Stomach smooth muscle (tissue), 2 donors: Measurements from ENCODE around the gene CNNM3.

ENCODE experiments used
- H3K27ac ChIP-seq: one replicate; pipeline ENCODE4 v1.7.0; 2013; ENCODE audit warnings: mild to moderate bottlenecking, low read length, inconsistent platforms
- H3K27me3 ChIP-seq, 2 donors: one replicate each; pipeline ENCODE4 v1.7.0; 2013; ENCODE audit warnings: low read length in 2 of 2; ENCODE audit not compliant: insufficient read depth in 2 of 2, control insufficient read depth in 1 of 2
- H3K36me3 ChIP-seq, 2 donors: one replicate each; pipeline ENCODE4 v1.7.0; 2013; ENCODE audit warnings: low read length in 2 of 2; ENCODE audit not compliant: control insufficient read depth in 2 of 2, insufficient read depth in 2 of 2
- H3K4me1 ChIP-seq: one replicate; pipeline ENCODE4 v1.7.0; 2013; ENCODE audit warnings: low read length; ENCODE audit not compliant: control insufficient read depth, insufficient read depth
- H3K4me3 ChIP-seq, 2 donors: one replicate each; pipeline ENCODE4 v1.7.0; 2013; ENCODE audit warnings: low read length in 2 of 2
- H3K9ac ChIP-seq, 2 donors: one replicate each; pipeline ENCODE4 v1.7.0; 2013; ENCODE audit warnings: low read length in 2 of 2, mild to moderate bottlenecking in 1 of 2
- H3K9me3 ChIP-seq, 2 donors: one replicate each; pipeline ENCODE4 v1.7.0; 2013; ENCODE audit warnings: low read length in 2 of 2; ENCODE audit not compliant: control insufficient read depth in 2 of 2
- donor health status: healthy.
- donor health status: Pancreatic carcinoma.

The CNNM3 gene

GRCh38 chr2:96874198-96874831, 58.2 kb downstream of the CNNM3 start:
- Histone ChIP-seq H3K9ac (no peak overlapping the region), H3K4me1 (peaks cover 18% of the 10 kb centered on the region), H3K9me3 (no peaks in the 10 kb centered on the region), H3K27me3 (no peaks in the 10 kb centered on the region), H3K36me3 (no peaks in the 10 kb centered on the region), H3K27ac (peak overlapping the region; percentile 11), H3K4me3 (no peak overlapping the region)

DNA sequence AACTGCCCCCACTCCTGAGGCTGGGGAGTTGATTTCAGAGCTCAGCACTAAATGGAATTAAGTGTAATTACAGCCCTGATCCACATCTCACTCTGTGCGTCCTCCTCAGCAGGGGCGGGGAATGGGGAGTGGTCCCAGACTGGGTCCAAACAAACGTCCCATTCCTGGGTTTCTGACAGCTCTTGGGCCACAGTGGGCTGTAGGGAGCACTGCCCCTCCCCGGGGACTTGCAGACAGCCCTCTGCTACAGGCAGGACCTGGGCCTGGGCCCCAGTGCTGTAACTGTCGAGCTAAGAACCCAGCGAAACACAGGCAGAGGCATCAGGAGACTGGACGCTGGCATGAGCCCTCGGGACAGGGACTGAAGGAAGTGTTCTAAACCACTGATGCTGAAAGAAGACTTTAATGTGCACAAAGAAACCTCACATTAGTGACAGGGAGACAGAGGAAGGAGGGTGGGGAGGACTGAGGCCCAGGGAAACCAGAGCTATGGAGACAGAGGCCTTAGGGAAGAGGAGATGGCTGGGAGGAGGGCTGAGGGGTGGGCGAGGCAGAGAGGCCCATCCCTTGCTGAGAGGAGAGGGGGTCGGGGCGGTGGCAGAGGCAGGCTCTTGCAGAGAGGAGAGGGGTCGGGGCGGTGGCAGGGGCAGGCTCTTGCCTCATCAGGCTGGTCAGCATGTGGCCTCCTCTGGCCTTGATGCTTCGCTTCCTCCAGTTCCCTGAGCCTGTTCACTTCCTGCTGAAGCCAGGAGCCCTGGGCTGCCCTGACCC, 59.6 kb downstream of the CNNM3 start:
- Histone ChIP-seq H3K36me3 (no peaks in the 10 kb centered on the region), H3K27me3 (no peaks in the 10 kb centered on the region), H3K9ac (no peak overlapping the region), H3K27ac (no peak overlapping the region), H3K4me3 (no peak overlapping the region), H3K9me3 (no peaks in the 10 kb centered on the region), H3K4me1 (peaks cover 13% of the 10 kb centered on the region)

GRCh38 chr2:96876269-96877041, 60.4 kb downstream of the CNNM3 start:
- no peak overlapping the region for H3K27ac ChIP-seq
- no peak overlapping the region for H3K9ac ChIP-seq

DNA sequence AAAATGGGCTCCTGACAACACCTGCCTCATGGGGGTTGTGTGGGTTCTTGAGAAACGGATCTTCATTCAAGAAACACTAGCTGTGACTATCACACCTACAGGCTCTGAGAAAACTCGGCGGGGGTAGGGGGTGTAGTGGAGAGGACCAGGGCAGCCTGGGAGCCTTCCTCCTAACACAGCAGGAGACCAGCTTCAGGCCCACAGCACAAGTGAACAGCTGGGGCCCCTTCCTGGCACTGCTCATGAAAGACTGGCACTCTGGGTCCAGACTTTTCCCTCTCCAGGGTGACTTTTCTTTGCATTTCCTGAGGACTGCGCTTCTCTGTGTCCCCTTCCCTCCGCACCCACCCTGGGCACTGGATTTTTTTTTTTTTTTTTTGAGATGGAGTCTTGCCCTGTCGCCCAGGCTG, 61.0 kb downstream of the CNNM3 start:
- H3K9ac ChIP-seq: no peak overlapping the region
- no peak overlapping the region for H3K4me3 ChIP-seq
- no peaks in the 10 kb centered on the region for H3K9me3 ChIP-seq
- H3K27ac ChIP-seq: no peak overlapping the region
- peaks cover 8% of the 10 kb centered on the region for H3K4me1 ChIP-seq
- H3K36me3 ChIP-seq: no peaks in the 10 kb centered on the region
- no peaks in the 10 kb centered on the region for H3K27me3 ChIP-seq

More at GRCh38 chr2:96876269-96877041, 60.4 kb downstream of the CNNM3 start:
- Histone ChIP-seq H3K9me3 (no peaks in the 10 kb centered on the region), H3K36me3 (no peaks in the 10 kb centered on the region), H3K4me3 (no peak overlapping the region), H3K4me1 (peaks cover 6% of the 10 kb centered on the region), H3K27me3 (no peaks in the 10 kb centered on the region)

GRCh38 chr2:96877631-96878092, 61.6 kb downstream of the CNNM3 start:
- Histone ChIP-seq H3K27ac (no peak overlapping the region), H3K4me1 (peaks cover 12% of the 10 kb centered on the region), H3K9me3 (no peaks in the 10 kb centered on the region)

GRCh38 chr2:96878171-96878570, 62.1 kb downstream of the CNNM3 start:
- Histone ChIP-seq H3K9me3 (no peaks in the 10 kb centered on the region), H3K4me1 (peaks cover 12% of the 10 kb centered on the region), H3K27ac (no peak overlapping the region), H3K27me3 (no peaks in the 10 kb centered on the region), H3K36me3 (no peaks in the 10 kb centered on the region), H3K9ac (no peak overlapping the region), H3K4me3 (no peak overlapping the region)

More at GRCh38 chr2:96877631-96878092, 61.6 kb downstream of the CNNM3 start:
- Histone ChIP-seq H3K36me3 (no peaks in the 10 kb centered on the region), H3K27me3 (no peaks in the 10 kb centered on the region), H3K9ac (no peak overlapping the region), H3K4me3 (no peak overlapping the region)

DNA sequence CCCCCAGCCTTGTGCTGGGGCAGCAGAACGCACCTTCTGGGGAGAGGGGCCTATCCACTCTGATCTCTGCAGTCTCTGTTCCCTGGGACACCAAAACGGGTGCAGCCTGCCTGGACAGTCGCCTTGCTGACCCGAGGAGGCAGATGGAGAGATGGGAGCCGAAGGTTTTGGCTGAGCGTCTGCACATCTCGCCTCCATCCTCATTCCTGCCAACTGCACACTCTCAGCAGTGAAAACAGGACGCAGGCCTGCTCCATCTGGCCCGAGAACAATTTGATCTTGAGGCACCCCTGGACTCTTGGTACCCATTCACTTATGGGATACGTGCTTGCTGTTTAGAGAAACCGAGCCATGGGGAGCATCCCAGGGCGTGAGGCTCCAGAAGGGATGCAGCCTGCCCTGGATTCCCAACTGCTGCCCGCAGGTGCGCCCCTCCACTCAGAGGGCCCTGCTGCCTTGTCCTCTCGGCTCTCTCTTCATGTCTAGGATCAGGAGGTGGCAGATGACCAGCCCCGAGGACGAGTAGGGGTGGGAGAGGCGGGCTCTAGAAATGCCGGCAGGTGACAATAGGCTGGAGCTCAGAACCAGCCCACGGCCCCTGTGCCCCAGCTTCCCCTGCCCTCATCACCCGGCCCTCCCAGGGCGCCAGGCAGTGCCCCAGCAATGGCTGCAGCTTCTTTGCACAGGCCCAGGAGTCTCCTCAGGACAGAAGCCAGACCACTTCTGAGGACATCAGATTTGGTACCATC, 62.9 kb downstream of the CNNM3 start:
- H3K4me3 ChIP-seq: no peak overlapping the region
- H3K27me3 ChIP-seq: no peaks in the 10 kb centered on the region
- no peaks in the 10 kb centered on the region for H3K36me3 ChIP-seq
- H3K9me3 ChIP-seq: no peaks in the 10 kb centered on the region
- no peak overlapping the region for H3K27ac ChIP-seq
- no peak overlapping the region for H3K9ac ChIP-seq
- H3K4me1 ChIP-seq: peaks cover 10% of the 10 kb centered on the region

- Histone ChIP-seq H3K36me3 (no peaks in the 10 kb centered on the region), H3K27me3 (no peaks in the 10 kb centered on the region), H3K4me1 (peaks cover 12% of the 10 kb centered on the region), H3K27ac (no peak overlapping the region), H3K9me3 (no peaks in the 10 kb centered on the region), H3K4me3 (no peak overlapping the region), H3K9ac (no peak overlapping the region)
Observed at GRCh38 chr2:96879545-96880040, 63.5 kb downstream of the CNNM3 start.

DNA sequence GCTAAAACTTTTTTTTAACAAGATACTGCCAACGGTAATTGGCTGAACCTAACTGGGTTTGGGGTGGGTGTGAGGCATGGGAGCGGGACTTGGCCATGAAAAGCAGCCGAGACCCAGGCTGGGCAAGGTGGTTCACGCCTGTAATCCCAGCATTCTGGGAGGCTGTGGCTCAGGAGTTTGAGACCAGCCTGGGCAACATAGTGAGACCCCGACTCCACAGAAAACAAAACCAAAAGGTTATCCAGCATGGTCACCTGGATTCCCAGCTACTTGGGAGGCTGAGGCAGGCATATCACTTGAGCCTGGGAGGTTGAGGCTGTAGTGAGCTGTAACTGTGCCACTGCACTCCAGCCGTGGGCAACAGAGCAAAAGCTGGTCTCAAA, 64.8 kb downstream of the CNNM3 start:
- H3K4me1 ChIP-seq: peaks cover 12% of the 10 kb centered on the region

More for the DNA sequence above, 64.8 kb downstream of the CNNM3 start:
- H3K9ac ChIP-seq: no peak overlapping the region
- H3K9me3 ChIP-seq: no peaks in the 10 kb centered on the region
- H3K27ac ChIP-seq: no peak overlapping the region
- no peaks in the 10 kb centered on the region for H3K36me3 ChIP-seq
- no peaks in the 10 kb centered on the region for H3K27me3 ChIP-seq
- no peak overlapping the region for H3K4me3 ChIP-seq
